HG03045 (cell line): ENCODE data around the gene RAB3GAP2.
"Not testable (repeated sequence)": the region's sequence is repeated elsewhere in the genome, so short reads cannot be mapped to it uniquely, and the experiment has no call there.

Source experiments
- ATAC-seq: cut with Tn5 transposase; IDR thresholded peaks from one replicate; pipeline ENCODE4 v1.9.1; 2021; ENCODE audit warnings: mild to moderate bottlenecking, moderate library complexity; ENCODE audit not compliant: unreplicated experiment

RAB3GAP2 gene

GRCh38 chr1:220151454-220151853 lies 120.8 kb downstream of the RAB3GAP2 start:
- ATAC-seq: no peak

- peak; percentile 59 for ATAC-seq
These were observed 122.5 kb downstream of the RAB3GAP2 start for GRCh38 chr1:220149742-220150141.

- ATAC-seq: no peak
These were observed 128.2 kb downstream of the RAB3GAP2 start for GRCh38 chr1:220144051-220144450.

GRCh38 chr1:220139966-220140365 lies 132.3 kb downstream of the RAB3GAP2 start:
- no peak for ATAC-seq

- no peak for ATAC-seq
These were observed 135.1 kb downstream of the RAB3GAP2 start for GRCh38 chr1:220137019-220137786.

- no peak for ATAC-seq
These were observed 136.5 kb downstream of the RAB3GAP2 start for GRCh38 chr1:220135755-220136154.

- ATAC-seq: no peak
These were observed 142.6 kb downstream of the RAB3GAP2 start for GRCh38 chr1:220129479-220130210.

- no peak for ATAC-seq
These were observed 145.2 kb downstream of the RAB3GAP2 start for GRCh38 chr1:220127076-220127475.

- no peak for ATAC-seq
These were observed 147.7 kb downstream of the RAB3GAP2 start for GRCh38 chr1:220124542-220124941.

GRCh38 chr1:220123889-220124288 lies 148.4 kb downstream of the RAB3GAP2 start:
- no peak for ATAC-seq

GRCh38 chr1:220123066-220123465 lies 149.2 kb downstream of the RAB3GAP2 start:
- ATAC-seq: no peak

GRCh38 chr1:220121791-220122530 lies 150.3 kb downstream of the RAB3GAP2 start:
- ATAC-seq: no peak

- ATAC-seq: no peak
These were observed 153.2 kb downstream of the RAB3GAP2 start for GRCh38 chr1:220119043-220119512.

GRCh38 chr1:220113136-220113695 lies 159.0 kb downstream of the RAB3GAP2 start:
- no peak for ATAC-seq

GRCh38 chr1:220112600-220112999 lies 159.7 kb downstream of the RAB3GAP2 start:
- not testable (repeated sequence) for ATAC-seq

GRCh38 chr1:220110473-220110872 lies 161.8 kb downstream of the RAB3GAP2 start:
- ATAC-seq: not testable (repeated sequence)

- ATAC-seq: no peak
These were observed 172.4 kb downstream of the RAB3GAP2 start for GRCh38 chr1:220099826-220100225.
